Esophagus squamous epithelium (tissue), 5 donors: ENCODE data around the gene CCDC175. TPM values are rescaled to one million over a fixed set of nuclear protein-coding genes. Genes with fewer than 3 reads are reported as not detected.

Source experiments
- DNase-seq: peaks from one replicate; lab custom pipeline; 2025; lab: John Stamatoyannopoulos, UW
- H3K27ac ChIP-seq, 4 donors: fragments of 200-600 bp; sonication (generic); one replicate each; pipeline ENCODE4 v1.5.1; 2016 to 2019; ENCODE audit warnings: mild to moderate bottlenecking in 1 of 4
- H3K27me3 ChIP-seq, 4 donors: fragments of 200-600 bp; sonication (generic); 1 replicate in 3 of 4; 2 replicates in 1 of 4; pipeline versions ENCODE4 v1.5.1 to v1.6.0; 2017 to 2021; ENCODE audit warnings: antibody characterized with exemption in 1 of 4
- H3K36me3 ChIP-seq, 3 donors: fragments of 200-600 bp; sonication (generic); one replicate each; pipeline ENCODE4 v1.5.1; 2016 to 2019
- H3K4me1 ChIP-seq, 3 donors: fragments of 200-600 bp; sonication (generic); one replicate each; pipeline ENCODE4 v1.5.1; 2017 to 2019
- H3K4me3 ChIP-seq, 4 donors: fragments of 200-600 bp; sonication (generic); 1 replicate in 3 of 4; 2 replicates in 1 of 4; pipeline ENCODE4 v1.5.1; 2016 to 2019; ENCODE audit warnings: mild to moderate bottlenecking in 2 of 4, moderate library complexity in 1 of 4
- H3K9me3 ChIP-seq, 3 donors: fragments of 200-600 bp; sonication (generic); one replicate each; pipeline ENCODE4 v1.5.1; 2016 to 2019
- POLR2A ChIP-seq, 4 donors: fragments of 450-650 bp; IDR thresholded peaks; one replicate each; pipeline ENCODE4 v1.6.1; 2017; ENCODE audit warnings: antibody characterized with exemption in 4 of 4, mild to moderate bottlenecking in 4 of 4, moderate library complexity in 3 of 4
- WGBS, 2 donors: methylation state at CpG; one replicate each; pipeline ENCODE4 v1.1.5; 2018; 5-methylcytosine and 5-hydroxymethylcytosine counted together
- intact Hi-C: fragments of 100-400 bp; cut with DNase I; formaldehyde crosslinking; loops from one replicate; pipeline ENCODE4 v1.15.0; 2022
- total RNA-seq, 4 donors: library from RNA; depleted of rRNA; stranded (reverse); fragments of >200 nt; gene quantifications; one replicate each; pipeline ENCODE4 v1.1.0, GENCODE V29; 2016
- TF ChIP-seq, protein P1 (sequence below), 6 experiments: fragments of 450-650 bp in 4 of 6; fragments of 200-600 bp in 2 of 6; sonication (generic) in 2 of 6; IDR thresholded peaks; one replicate each; pipeline ENCODE4 v1.5.1; 2016 to 2019; ENCODE audit warnings: antibody characterized with exemption in 6 of 6, mild to moderate bottlenecking in 4 of 6, moderate library complexity in 4 of 6
- donor health status: DM: yes; HTN: yes; CAD: no.

Gene CCDC175
- total RNA-seq, 4 donors from 2014 or later, result not detected

DNA sequence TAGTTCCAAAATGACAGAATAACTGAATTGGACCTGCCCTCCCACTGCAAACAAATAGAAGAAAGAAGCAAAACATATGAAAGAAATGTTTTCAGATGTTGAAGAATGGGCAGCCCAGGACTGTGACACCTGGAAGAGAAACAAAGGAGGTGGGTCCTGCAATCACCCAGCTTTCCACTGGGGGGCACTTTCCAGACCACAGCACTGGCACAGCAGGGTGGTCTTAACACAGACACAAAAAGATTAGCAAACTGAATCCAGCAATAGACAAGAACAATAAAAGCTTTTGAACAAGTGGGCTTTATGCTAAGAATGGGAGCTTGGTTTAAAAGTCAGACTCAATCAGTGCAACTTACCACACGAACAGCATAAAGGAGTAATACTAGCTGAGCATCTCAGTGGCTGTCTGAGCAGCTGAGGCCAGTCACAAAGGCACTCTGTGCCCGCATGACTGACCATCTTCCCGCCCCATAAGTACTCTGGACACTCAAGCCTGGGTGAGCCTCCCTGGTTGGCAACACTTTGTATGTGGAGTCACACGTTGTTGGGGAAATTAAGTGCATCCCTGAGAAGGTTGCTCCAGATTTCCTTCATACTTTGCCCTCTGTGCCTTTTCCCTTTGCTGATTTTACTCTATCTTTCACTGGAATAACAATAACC is 64.6 kb downstream of the CCDC175 start:
- no peaks in the 10 kb centered on the region for H3K4me1 ChIP-seq
- H3K27ac ChIP-seq, result no peak overlapping the region
- intact Hi-C loops, result no loop called here
- H3K36me3 ChIP-seq, result no peaks in the 10 kb centered on the region
- no peak overlapping the region for H3K4me3 ChIP-seq
- WGBS, 2 donors, result 72% methylated on average over 4 of the region's 4 CpGs
- DNase-seq, result no peak
- H3K9me3 ChIP-seq, result no peaks in the 10 kb centered on the region
- H3K27me3 ChIP-seq, result peaks cover 0 to 3% (median 0%) of the 10 kb centered on the region in 4 donors
- TF ChIP-seq, protein P1, sequence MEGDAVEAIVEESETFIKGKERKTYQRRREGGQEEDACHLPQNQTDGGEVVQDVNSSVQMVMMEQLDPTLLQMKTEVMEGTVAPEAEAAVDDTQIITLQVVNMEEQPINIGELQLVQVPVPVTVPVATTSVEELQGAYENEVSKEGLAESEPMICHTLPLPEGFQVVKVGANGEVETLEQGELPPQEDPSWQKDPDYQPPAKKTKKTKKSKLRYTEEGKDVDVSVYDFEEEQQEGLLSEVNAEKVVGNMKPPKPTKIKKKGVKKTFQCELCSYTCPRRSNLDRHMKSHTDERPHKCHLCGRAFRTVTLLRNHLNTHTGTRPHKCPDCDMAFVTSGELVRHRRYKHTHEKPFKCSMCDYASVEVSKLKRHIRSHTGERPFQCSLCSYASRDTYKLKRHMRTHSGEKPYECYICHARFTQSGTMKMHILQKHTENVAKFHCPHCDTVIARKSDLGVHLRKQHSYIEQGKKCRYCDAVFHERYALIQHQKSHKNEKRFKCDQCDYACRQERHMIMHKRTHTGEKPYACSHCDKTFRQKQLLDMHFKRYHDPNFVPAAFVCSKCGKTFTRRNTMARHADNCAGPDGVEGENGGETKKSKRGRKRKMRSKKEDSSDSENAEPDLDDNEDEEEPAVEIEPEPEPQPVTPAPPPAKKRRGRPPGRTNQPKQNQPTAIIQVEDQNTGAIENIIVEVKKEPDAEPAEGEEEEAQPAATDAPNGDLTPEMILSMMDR (IDR thresholded peaks at IDR 0.05), result no peak
- no peak for TF ChIP-seq POLR2A (IDR thresholded peaks at IDR 0.05)

DNA sequence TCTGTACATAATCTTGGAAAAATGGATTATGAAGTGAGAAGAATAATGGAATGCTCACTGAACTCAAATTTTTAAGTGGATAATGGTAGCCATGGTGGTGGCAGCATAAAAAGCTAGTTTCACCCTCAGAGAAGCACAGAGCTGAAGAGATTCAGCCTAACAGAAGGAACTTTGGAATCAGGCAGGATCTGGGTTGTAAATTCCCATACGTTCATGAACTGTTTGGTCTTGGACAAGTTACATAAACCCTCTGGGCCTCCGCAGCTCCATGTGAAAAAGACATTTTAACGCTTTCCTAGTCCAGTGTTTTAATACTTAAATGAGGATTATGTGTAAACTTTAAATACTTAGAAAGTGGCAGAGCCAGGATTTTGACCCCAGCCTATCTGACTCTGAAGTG is 65.6 kb downstream of the CCDC175 start:
- intact Hi-C loops, result no loop called here
- TF ChIP-seq, protein P1 (IDR thresholded peaks at IDR 0.05), result no peak
- TF ChIP-seq POLR2A (IDR thresholded peaks at IDR 0.05), result no peak
- Histone ChIP-seq H3K9me3 (no peaks in the 10 kb centered on the region), H3K4me3 (no peak overlapping the region), H3K27ac (no peak overlapping the region), H3K27me3 (peaks cover 0 to 3% (median 0%) of the 10 kb centered on the region in 4 donors), H3K4me1 (no peaks in the 10 kb centered on the region), H3K36me3 (no peaks in the 10 kb centered on the region)
- no peak for DNase-seq
- 43 to 64% methylated on average over 3 of the region's 3 CpGs for WGBS, 2 donors

DNA sequence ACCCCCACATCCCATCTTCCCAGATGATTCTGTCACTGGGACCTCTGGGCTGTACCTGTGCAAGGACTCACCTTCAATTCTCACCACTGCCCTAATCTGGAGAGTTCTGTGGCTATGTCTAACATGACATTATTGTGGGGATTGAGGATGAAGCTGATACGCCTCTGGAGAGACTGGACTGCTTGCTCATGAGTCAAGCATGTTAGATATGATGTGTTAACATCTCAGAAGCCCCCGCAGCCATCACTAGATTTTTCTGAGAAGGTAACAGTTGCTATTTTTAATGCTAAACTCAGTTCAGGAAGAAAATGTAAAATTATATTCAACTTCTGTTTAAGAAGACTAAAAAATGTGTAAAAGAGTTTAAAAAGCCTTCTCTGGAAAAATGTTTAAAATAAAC is 66.6 kb downstream of the CCDC175 start:
- Histone ChIP-seq H3K4me3 (no peak overlapping the region), H3K9me3 (no peaks in the 10 kb centered on the region), H3K27me3 (peaks cover 0 to 3% (median 0%) of the 10 kb centered on the region in 4 donors), H3K4me1 (no peaks in the 10 kb centered on the region), H3K27ac (no peak overlapping the region), H3K36me3 (no peaks in the 10 kb centered on the region)
- 66 to 74% methylated on average over 2 of the region's 2 CpGs for WGBS, 2 donors
- TF ChIP-seq POLR2A (IDR thresholded peaks at IDR 0.05), result no peak
- TF ChIP-seq, protein P1 (IDR thresholded peaks at IDR 0.05), result no peak
- intact Hi-C loops, result no loop called here
- DNase-seq, result no peak

DNA sequence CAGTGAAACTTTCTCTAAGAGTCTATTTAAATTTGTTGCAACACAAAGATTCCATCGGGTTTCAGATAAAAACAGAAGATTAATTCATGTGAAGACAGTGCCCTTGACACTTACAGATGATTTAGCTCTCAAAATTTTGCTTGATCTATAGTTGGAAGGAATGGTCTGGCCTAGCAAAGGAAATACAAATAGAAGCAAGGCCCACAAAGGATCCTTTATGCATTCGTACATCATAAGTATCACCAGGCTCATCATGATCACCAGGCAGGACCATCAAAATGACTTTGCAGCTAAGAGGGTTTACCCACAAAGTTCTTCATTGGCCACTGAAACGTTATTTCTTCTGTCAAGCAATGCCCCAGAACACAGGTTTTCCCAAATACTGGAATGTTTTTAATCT is 67.5 kb downstream of the CCDC175 start:
- Histone ChIP-seq H3K4me3 (no peak overlapping the region), H3K36me3 (peaks cover 0 to 3% (median 0%) of the 10 kb centered on the region in 3 donors), H3K27ac (no peak overlapping the region), H3K27me3 (peaks cover 0 to 3% (median 0%) of the 10 kb centered on the region in 4 donors), H3K4me1 (no peaks in the 10 kb centered on the region), H3K9me3 (no peaks in the 10 kb centered on the region)
- no peak for DNase-seq
- TF ChIP-seq, protein P1 (IDR thresholded peaks at IDR 0.05), result no peak
- TF ChIP-seq POLR2A (IDR thresholded peaks at IDR 0.05), result no peak
- 72 to 78% methylated on average over 3 of the region's 3 CpGs for WGBS, 2 donors
- intact Hi-C loops, result no loop called here

DNA sequence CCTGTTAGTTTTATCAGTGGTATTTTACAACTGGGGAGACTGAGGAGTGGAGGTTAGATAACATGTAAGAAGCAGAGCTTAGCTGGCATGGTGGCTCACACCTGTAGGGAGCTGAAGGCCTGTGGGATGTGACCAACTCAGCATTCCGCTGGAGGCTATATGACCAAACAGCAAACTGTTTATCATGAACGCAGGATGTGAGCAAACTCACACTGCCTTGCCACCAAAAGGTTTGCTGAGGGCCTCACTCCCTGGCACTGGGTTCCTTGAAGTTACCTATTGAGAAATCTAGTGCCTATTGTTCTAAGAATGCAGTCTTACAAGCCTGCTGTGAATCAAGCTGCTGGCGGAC is 68.9 kb downstream of the CCDC175 start:
- no peak overlapping the region for H3K4me3 ChIP-seq
- peaks cover 0 to 15% (median 0%) of the 10 kb centered on the region in 3 donors for H3K36me3 ChIP-seq
- no peak overlapping the region for H3K27ac ChIP-seq
- intact Hi-C loops, result no loop called here
- no peak for TF ChIP-seq POLR2A (IDR thresholded peaks at IDR 0.05)
- TF ChIP-seq, protein P1 (IDR thresholded peaks at IDR 0.05), result peak in 1 of 6 experiments; percentile 6
- peaks cover 0 to 3% (median 0%) of the 10 kb centered on the region in 4 donors for H3K27me3 ChIP-seq
- no peaks in the 10 kb centered on the region for H3K9me3 ChIP-seq
- WGBS, 2 donors, result 82 to 90% methylated on average over 2 to 3 of the region's 3 CpGs
- H3K4me1 ChIP-seq, result no peaks in the 10 kb centered on the region
- DNase-seq, result no peak
